HL-60 (cell line): ENCODE measurements around the gene KRT71.

Experiments used
- DNase-seq, 2 experiments: peaks; one replicate each; pipeline ENCODE4 v3.0.0-alpha.2; 2010 to 2020; ENCODE audit warnings: low read depth in 1 of 2, low spot score in 1 of 2
- H3K27ac ChIP-seq: fragments of 250-450 bp; sonication (Bioruptor Pico); replicated peaks from 2 replicates; pipeline ENCODE4 v1.5.1; 2020; ENCODE audit warnings: mild to moderate bottlenecking, moderate library complexity
- H3K27me3 ChIP-seq: fragments of 250-450 bp; sonication (Bioruptor Pico); 2 replicates; pipeline ENCODE4 v1.5.1; 2021; ENCODE audit warnings: mild to moderate bottlenecking, moderate library complexity; ENCODE audit not compliant: insufficient read depth, poor library complexity, severe bottlenecking
- H3K4me3 ChIP-seq: replicated peaks from 2 replicates; pipeline ENCODE4 v1.5.1; 2011; ENCODE audit warnings: mild to moderate bottlenecking, control low read depth, low read length; ENCODE audit not compliant: insufficient read depth
- CTCF ChIP-seq: IDR thresholded peaks from one replicate; pipeline ENCODE4 v1.5.1; 2011; ENCODE audit warnings: low read length, control low read depth, inconsistent platforms; ENCODE audit not compliant: insufficient read depth
- GABPA ChIP-seq: IDR thresholded peaks from 2 replicates; pipeline ENCODE4 v1.6.1; 2012; ENCODE audit warnings: low read depth
- POLR2AphosphoS5 ChIP-seq: IDR thresholded peaks from 2 replicates; pipeline ENCODE4 v1.6.1; 2012; ENCODE audit warnings: low read depth
- SPI1 ChIP-seq: IDR thresholded peaks from 2 replicates; pipeline ENCODE4 v1.6.1; 2012; ENCODE audit warnings: low read depth, mild to moderate bottlenecking, borderline replicate concordance
- TF ChIP-seq, protein P1 (sequence below): IDR thresholded peaks from 2 replicates; pipeline ENCODE4 v1.6.1; 2012; ENCODE audit warnings: low read depth; ENCODE audit not compliant: insufficient replicate concordance

The KRT71 gene

GRCh38 chr12:52575256-52575655 lies 22.3 kb upstream of the KRT71 start:
- no peak for TF ChIP-seq SPI1
- no peak for TF ChIP-seq CTCF
- no peak for TF ChIP-seq POLR2AphosphoS5
- TF ChIP-seq GABPA: no peak
- TF ChIP-seq, protein P1, sequence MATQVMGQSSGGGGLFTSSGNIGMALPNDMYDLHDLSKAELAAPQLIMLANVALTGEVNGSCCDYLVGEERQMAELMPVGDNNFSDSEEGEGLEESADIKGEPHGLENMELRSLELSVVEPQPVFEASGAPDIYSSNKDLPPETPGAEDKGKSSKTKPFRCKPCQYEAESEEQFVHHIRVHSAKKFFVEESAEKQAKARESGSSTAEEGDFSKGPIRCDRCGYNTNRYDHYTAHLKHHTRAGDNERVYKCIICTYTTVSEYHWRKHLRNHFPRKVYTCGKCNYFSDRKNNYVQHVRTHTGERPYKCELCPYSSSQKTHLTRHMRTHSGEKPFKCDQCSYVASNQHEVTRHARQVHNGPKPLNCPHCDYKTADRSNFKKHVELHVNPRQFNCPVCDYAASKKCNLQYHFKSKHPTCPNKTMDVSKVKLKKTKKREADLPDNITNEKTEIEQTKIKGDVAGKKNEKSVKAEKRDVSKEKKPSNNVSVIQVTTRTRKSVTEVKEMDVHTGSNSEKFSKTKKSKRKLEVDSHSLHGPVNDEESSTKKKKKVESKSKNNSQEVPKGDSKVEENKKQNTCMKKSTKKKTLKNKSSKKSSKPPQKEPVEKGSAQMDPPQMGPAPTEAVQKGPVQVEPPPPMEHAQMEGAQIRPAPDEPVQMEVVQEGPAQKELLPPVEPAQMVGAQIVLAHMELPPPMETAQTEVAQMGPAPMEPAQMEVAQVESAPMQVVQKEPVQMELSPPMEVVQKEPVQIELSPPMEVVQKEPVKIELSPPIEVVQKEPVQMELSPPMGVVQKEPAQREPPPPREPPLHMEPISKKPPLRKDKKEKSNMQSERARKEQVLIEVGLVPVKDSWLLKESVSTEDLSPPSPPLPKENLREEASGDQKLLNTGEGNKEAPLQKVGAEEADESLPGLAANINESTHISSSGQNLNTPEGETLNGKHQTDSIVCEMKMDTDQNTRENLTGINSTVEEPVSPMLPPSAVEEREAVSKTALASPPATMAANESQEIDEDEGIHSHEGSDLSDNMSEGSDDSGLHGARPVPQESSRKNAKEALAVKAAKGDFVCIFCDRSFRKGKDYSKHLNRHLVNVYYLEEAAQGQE: no peak
- no peak for DNase-seq
- peaks cover 2% of the 10 kb centered on the region for H3K27me3 ChIP-seq
- H3K27ac ChIP-seq: no peak overlapping the region
- no peak overlapping the region for H3K4me3 ChIP-seq

GRCh38 chr12:52573743-52574142 lies 20.8 kb upstream of the KRT71 start, which contains the start of gene KRT74:
Gene KRT74 (minus strand): TSS chr12:52573843. CDS start chr12:52573777, 66 bp downstream.
- no peak for DNase-seq
- Histone ChIP-seq H3K27ac (no peak within 1 kb of the TSS), H3K27me3 (peaks cover under 1% of the 10 kb centered on the region), H3K4me3 (no peak within 1 kb of the TSS)
- TF ChIP-seq CTCF (no peak), SPI1 (no peak), GABPA (no peak), POLR2AphosphoS5 (no peak)
- TF ChIP-seq, protein P1: no peak

DNA sequence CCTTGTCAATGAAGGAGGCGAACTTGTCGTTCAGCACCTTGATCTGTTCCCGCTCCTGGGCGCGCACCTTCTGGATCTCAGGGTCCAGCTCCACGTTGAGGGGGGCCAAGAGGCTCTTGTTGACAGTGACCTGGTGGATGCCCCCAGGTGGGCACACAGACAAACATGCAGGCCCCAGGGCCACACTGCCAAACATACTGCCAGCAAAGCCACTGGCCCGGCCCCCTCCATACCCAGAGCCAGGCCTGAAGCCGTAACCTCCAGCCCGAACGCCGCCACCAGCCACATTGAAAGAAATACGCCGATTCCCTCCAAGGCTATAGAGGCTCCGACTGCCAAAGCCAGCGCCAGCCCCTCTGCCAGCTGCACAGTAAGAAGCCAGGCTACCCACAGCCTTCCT lies 20.4 kb upstream of the KRT71 start:
- H3K4me3 ChIP-seq: no peak overlapping the region
- TF ChIP-seq, protein P1: no peak
- no peak for TF ChIP-seq SPI1
- H3K27me3 ChIP-seq: no peaks in the 10 kb centered on the region
- no peak overlapping the region for H3K27ac ChIP-seq
- no peak for DNase-seq
